ENCODE data around the gene CYP3A5.
"Not testable (repeated sequence)": the region's sequence is repeated elsewhere in the genome, so short reads cannot be mapped to it uniquely, and the experiment has no call there.

CYP3A5 gene

DNA sequence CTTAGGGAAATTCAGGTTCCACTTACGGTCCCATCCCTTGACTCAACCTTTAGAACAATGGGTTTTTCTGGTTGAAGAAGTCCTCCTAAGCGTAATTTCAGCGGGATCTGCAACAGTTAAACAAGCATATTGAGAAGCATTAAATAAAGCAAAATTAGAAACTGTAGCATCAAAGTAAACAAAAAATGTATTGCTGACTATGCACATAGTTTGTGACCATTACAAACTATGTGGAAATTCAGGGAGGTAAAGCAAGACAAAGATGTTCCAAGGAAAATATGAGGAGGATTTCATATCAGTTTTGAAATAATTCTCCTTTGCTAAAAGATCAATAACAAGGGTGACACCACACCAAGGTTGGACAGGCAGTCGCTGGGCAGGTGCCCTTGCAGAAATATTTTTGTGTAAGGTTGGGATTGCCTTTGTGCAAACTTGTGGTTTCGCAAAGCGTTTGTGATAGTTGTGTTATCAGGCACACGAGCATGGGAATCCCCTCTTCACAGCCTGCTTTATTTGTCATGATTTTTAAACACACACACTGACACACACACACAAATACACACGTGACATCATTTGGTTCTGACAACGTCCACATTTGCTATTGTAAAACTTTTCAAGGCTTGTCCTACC lies 5.4 kb upstream of the CYP3A5 start:
- no peak for DNase-seq

DNA sequence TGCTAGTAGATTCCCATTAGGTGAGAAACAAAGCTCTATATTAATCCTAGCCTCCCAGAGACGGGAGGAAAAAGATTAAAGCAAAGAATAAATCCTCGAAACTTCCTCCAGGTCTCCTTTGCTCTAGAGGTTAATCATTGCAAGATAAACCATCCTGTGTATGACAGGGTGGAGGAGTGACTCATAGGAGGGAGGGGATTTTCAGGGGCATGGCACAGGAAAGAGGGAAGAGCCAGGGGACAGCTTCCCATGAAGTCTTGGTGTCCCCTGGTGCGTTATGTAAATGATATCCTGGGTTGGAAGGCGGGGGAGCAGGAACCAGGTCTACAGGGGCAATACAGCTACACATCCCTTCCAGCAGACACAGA lies 780 bp downstream of the CYP3A5 start:
- no peak for DNase-seq

DNA sequence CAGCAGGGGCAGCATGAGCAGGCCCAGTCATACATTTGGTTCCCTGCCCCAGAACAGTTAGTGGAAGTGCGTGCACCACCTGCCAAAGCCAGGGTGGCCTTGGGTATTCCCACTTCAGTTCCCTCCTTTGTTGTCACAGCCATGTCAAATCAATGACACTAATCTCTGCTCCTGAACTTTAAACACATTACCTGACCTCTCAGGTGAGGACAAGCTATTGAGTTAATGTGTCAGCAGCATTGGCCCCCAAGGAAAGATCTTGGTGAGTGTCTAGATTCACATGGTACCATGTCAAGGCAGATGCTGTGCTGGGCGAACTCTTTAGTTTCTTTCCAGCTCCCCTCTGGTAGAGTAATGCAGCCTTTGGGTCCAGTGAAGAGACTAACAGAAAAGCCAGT lies 2.1 kb downstream of the CYP3A5 start:
- DNase-seq: no peak

DNA sequence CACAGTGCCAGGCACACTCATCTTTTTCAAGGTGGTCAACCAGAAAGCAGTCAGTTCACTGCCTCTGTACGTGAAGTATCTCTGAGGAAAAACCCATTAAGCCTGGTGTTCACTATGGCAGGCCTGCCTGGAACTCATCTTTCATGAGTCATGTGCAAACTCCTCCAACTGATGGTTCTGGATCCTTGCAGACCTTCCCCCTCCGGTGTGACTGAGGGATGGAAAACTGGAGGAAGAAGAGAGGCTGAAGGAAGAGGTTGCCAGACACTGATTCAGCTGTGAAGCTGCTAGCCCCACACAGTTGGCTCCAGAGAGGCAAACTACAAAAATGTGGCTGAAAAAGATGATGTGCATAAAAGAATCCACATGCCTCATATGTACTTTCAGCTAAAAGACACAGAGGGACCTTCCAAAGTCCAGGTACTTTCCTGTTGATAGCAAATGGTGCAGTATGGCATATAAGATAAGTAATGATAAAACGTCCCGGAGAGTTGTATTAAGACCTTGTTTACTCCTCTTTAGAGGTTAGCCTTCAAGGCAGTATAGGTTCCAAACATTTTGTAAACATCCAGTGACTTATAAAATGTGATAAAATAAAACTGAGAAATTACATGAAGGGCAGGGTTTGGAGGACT lies 2.7 kb downstream of the CYP3A5 start:
- DNase-seq: no peak

DNA sequence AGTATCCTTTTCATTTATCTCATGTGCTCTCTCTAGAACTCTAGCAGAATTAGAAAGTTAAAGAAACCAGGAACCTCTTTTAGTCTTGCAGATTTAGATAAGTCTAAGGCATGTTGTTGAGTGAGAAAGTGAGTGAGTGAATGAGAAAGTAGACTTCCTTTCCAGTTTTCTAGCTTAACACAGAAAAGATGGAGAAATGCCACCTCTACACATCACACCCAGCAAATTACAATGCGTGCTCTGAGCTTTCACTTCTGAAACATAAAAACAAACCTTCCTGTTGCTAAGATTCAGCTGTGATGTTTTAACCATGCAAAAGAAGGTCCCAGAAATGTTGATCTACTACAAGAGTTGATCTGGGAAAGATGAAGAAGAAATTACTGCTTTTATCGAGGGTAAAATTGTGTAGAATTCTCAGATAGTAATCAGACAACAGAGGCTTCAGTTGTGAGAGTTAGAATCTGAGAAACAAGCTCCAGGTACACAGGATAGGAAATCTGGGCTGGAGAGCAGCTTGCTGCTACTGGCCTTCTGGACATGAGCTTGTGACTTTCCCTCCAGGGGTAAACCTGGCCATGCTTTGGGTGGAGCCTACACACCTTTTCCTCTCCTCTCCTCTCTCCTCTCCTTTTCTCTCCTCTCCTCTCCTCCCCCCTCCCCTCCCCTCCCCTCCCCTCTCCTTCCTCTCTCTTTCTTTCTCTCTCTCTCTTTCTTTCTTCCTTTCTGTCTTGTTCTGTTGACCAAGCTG lies 4.6 kb downstream of the CYP3A5 start:
- no peak for DNase-seq

DNA sequence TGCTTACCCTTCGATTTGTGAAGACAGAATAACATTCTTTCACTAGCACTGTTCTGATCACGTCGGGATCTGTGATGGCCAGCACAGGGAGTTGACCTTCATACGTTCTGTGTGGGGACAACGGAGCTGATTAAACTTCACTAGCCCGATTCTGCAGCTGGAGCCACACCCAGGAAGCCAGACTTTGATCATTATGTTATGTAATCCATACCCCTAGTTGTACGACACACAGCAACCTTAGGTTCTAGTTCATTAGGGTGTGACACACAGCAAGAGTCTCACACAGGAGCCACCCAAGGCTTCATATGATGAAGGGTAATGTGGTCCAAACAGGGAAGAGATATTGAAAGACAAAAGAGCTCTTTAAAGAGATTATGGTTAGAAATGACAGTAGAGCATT lies 7.2 kb downstream of the CYP3A5 start:
- no peak for DNase-seq

DNA sequence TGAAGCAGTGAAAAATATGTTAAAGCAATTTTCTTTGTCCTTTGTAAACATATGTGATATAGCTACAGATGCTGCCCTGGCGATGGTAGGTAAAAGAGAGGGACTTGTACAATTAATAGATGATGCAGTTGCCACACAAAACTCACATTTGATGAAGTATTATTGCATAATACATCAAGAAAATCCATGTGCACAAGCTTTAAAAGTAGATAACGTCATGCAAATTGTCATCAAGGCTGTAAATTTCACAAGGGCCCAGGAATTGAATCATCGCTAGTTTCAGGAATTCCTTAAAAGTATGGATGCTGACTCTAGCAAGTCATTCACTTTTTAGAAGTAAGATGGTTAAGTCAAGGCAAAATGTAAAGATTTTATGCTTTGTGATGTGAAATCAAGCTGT lies 10.0 kb downstream of the CYP3A5 start:
- DNase-seq: no peak

DNA sequence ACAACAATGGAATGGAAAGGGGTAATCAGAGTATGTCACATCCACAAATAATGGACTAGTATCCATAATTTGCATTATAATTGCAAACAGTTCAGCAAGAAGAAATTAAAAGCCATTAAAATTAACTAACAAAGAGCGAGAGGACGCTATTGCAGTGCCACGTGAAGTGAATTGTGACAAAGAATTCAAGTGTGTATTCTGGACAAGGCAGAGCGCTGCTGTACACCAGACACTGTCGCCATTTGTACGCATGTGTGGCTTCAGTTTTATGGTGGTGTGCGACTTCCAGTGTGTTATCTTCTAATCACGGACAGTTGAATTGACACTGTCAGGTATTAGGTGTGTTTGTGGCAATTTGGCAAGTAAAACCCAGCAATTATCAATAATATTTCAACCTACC lies 11.3 kb downstream of the CYP3A5 start:
- no peak for DNase-seq

DNA sequence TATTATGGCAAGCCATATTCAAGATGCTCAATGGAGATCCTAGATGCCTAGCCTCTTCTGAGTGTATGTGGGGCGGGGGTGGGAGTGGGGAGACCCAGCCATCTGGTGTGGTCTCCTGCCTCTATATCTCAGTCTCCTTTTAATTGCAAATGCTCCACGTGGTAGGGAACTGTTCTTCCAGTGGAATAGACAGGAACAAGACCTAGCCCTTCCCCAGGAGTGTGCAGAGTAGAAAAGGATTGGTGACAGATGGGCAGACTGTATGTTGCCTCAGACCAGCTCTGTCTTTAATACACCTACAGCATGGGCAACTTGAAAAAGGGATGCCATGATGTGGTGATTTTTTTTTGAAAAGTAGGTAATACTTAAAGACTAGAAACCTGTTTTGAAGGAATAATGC lies 12.6 kb downstream of the CYP3A5 start:
- DNase-seq: no peak

DNA sequence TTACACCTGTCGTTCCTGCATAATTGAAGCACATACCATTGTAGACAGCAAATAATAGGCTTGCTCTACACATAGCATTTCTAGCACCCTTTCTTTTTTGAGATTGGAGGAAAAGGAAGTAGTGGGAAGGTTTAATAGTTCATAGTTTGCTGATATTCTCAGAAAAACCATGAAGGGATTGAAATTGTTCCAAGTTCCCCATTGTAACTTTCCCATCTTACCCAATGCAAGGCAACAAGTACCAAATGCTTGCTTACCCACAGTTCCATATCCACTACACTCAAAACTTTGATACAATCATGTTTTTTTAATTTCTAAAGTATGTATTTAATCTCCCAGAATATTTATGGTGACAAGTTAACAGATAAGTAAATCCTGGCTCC lies 13.8 kb downstream of the CYP3A5 start:
- no peak for DNase-seq

DNA sequence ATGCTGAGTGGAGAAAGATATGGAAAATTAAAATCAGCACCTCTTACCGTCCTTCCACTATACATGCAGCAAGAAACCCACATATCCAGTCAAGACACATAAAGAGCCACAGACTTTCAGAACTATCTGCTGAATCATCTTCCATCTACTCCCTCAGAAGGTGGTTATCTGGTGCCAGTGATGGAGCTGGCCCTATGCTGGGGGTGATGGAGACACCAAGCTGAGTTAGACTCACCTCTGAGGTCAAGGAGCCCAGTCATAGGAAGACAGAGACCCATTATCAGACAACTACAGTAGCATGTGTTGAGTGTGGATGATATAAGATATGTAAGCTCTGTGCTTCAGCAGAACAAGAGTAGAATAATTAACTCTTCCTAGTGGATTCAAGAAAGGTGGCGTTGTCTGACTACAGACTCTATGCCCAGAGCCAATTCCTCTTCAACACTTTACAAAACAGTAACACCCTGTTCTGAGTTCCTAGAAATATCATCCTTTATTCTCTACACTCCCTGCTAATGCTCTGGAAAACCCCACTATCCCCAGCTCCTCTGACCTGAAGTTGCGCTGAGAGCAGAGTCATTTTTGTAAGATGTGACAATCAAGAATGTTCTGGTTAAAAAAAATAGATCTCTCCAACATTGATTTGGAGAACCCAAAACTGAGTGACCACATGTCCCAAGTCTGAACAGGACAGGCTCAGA lies 14.3 kb downstream of the CYP3A5 start:
- DNase-seq: no peak

DNA sequence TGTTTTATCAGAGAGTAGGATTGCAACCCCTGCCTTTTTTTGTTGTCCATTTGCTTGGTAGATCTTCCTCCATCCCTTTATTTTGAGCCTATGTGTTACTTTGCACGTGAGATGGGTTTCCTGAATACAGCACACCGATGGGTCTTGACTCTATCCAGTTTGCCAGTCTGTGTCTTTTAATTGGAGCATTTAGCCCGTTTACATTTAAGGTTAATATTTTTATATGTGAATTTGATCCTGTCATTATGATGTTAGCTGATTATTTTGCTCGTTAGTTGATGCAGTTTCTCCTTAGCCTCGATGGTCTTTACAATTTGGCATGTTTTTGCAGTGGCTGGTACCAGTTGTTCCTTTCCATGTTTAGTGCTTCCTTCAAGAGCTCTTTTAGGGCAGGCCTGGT lies 21.9 kb downstream of the CYP3A5 start:
- not testable (repeated sequence) for DNase-seq

DNA sequence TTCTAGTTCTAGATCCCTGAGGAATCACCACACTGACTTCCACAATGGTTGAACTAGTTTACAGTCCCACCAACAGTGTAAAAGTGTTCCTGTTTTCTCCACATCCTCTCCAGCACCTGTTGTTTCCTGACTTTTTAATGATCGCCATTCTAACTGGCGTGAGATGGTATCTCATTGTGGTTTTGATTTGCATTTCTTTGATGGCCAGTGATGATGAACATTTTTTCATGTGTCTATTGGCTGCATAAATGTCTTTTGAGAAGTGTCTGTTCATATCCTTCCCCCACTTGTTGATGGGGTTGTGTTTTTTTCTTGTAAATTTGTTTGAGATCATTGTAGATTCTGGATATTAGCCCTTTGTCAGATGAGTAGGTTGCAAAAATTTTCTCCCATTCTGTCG lies 25.2 kb downstream of the CYP3A5 start:
- DNase-seq: not testable (repeated sequence)

DNA sequence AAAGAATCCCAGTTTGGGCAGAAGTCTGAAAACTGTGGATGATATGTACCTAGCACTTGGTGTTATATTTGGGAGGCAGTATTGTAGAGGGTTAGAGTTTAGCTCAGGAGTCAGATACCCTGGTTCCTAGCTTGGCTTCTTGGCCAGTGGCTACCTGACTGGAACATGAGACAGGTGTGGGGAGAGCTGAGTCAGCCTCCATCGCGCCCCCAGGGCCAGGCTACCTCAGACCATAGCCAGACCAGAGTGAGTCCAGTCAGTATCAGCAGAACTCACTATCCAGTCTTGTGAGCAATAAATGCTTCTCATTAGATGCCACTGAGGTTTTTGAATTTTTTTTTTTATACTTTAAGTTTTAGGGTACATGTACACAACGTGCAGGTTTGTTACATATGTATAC lies 26.0 kb downstream of the CYP3A5 start:
- DNase-seq: no peak

DNA sequence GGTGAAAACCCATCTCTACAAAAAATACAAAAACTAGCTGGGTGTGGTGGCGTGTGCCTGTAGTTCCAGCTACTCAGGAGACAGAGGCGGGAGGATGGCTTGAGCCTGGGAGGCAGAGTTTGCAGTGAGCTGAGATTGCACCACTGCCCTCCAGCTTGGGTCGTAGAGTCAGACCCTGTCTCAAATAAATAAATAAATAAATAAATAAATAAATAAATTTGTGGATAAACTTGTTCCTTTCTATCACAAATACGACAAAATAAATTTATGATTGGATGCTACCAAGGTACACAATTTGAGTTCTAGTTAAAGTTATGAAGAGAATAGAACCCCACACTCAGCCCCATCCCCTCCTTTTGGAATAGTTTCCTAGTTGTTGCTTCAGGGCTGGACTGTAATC lies 26.5 kb downstream of the CYP3A5 start:
- DNase-seq: not testable (repeated sequence)

DNA sequence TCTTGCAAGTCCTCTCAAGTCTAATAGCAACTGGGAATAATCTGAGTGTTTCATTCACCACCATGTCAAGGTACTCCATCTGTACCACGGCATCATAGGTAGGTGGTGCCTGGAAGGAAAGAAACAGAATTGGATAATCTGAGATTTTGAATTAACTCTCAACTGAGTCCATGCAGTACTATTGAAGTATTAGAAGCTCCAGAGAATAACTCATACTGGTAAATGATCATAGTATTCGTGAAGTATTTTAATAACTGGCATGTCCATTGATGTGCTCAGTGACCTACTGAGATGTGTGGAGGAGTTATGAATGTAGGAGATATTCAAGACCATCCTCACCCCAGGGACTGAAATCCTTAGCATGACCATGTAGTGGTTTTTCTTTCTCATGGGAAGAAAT lies 27.1 kb downstream of the CYP3A5 start:
- DNase-seq: no peak

DNA sequence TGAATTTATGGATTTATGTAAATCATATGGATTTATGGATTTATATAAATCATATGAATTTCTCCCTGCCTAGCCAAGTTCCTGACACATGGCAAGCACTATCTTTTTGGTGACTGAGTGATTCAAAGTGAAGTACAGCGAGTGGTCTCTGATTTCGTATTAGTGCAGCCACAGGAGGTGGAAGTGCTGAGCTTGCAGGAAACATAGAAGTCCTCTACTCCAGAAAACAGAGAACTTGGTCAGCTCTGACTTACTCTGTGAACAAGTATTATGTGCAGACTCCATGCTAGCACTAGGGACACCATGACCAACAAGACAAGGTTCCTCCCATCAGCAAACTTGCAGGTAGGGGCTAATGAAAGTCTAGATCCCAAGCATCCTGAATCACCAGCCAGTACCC lies 28.5 kb downstream of the CYP3A5 start:
- no peak for DNase-seq

DNA sequence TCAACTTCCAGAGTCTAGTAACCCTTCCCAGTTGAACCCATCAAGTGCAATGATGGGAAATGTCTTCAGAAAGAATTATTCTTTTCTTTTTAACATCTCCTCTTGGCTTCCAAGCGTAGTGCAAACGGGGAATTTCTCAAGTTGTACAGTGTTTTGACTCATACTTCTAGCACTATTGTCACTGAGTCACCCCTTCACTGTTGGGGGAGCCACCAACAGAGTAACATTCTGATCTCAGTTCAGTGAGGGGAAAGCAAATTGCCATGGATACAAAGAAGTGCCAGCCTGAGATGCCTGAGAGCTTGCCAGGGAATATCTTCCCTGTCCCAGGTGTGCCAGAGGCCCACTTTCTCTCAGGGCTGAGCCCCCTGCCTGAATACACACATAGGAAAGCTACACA lies 31.0 kb downstream of the CYP3A5 start:
- no peak for DNase-seq

DNA sequence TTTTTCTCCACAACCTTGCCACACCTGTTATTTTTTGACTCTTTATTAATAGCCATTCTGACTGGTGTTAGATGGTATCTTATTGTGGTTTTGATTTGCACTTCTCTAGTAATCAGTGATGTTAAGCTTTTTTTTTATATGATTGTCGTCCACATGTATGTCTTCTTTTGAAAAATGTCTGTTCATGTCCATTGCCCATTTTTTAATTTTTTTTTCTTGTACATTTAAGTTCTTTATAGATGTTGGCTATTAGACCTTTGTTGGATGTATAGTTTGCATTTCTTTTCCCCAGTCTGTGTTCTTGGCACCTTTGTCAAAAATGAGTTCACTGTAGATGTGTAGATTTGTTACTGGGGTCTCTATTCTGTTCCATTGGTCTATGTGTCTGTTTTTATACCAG lies 34.2 kb downstream of the CYP3A5 start:
- DNase-seq: no peak

DNA sequence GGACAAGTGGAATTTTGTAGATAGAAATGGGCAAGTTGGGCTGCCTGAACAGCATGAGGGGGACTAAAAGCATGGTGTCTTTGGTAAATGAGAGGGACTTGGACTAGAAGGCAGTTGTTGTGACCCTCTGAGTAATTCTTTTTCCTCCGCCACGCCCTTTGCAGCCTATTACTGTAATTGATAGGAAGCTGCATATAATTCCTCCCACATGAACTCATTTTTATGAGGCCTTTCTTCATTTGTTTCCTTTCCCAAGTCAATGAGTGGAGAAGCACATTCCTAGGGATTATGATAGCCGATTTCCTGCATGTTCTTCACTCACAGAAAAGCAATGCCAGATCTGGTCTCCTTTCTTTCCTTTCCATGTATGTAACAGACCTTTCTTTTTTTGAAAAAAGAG lies 35.4 kb downstream of the CYP3A5 start:
- DNase-seq: no peak

DNA sequence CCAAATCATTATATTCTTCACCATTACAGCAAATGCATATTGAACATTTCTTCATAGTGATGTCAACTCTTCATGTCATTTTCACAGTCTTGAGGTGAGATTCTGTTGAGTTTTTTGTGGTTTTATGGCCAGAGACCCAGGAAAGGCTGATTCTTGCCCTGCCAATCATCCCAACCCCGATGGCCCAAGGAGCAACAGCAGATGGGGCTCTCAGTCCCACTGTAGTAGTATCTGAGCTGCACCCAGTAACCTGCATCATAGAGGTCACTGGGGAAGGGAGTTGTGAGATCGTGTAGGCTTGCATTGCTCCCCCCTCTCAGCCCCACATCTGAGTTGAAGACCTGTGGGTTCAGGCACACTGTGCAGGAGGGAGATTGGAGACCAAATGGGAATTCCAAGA lies 36.3 kb downstream of the CYP3A5 start:
- no peak for DNase-seq

DNA sequence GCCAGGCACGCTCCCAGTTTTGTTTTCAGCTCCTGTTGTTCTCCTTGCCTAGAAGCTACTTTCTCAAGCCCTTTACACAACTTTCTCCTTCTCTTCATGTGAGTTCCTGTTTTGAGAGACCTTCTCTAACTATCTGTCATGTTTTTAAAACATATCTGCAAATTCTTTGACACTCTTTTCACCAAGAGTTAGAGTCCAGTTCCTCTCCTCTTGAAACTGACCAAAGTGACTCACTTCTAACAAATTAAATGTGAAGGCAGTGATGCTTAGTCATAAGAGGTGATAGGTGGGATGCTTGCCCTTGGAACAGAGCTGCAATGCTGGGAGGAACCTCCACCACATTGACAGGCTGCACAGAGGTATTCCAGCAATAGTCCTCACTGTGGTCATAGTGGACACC lies 37.8 kb downstream of the CYP3A5 start:
- DNase-seq: no peak

DNA sequence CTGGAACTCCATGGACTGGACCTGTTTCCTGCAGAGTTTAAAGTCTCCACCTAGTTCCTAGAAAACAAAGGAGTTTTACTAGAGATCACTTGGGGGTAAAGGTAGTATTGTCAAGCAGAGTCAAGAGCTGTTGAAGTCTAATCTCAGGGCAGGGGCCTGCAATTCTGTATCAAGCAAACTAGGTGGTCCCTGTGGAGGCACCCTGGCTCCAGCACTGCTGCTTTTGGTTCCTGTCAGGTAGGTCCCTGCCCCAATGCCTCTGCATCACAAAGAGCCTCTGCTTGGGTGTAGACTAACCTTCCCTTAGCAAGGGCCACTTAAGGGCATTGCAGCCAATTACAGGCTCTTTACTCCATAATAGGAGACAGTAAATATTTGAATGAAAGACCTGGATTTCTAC lies 40.5 kb downstream of the CYP3A5 start:
- DNase-seq: no peak

DNA sequence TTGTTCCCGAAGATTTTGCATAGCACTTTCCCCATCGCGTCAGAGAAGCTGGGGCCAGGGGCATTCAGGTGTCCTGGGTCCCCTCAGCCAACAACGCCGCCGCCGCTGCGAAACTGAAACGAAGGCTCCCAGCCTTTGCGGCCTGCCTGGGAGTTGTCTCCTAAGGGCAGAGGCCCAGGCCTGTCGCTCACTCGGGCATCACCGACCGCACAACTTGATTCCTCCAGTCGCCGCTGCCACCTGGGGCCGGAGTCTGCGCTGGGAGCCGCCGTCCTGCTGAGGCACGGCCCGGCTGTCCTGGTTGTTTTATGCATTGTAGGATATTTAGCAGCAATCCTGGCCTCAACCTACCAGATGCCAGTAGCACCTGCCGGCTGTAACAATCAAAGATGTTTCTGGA lies 41.1 kb downstream of the CYP3A5 start:
- DNase-seq: no peak
